IMR-90 (cell line): ENCODE measurements around the gene VPS13C. TPM values are rescaled to one million over a fixed set of nuclear protein-coding genes. Genes with fewer than 3 reads are reported as not detected.

Source experiments
- ATAC-seq: fragments of 200-7000 bp; cut with Tn5 transposase; 2 replicates; pipeline ENCODE4 v1.9.1; 2020; ENCODE audit warnings: low read depth, mild to moderate bottlenecking, moderate library complexity
- BruUV-seq: library from RNA; stranded (reverse); fragments of 400-500 nt; replicated peaks from 2 replicates; lab custom pipeline; 2021; lab: Mats Ljungman, UMichigan
- CTCF ChIA-PET: fragments of 300-600 bp; formaldehyde crosslinking; extraction: SDS; loops from one replicate; lab custom pipeline; 2021; ENCODE audit warnings: antibody characterized with exemption; lab: Yijun Ruan, JAX
- POLR2A ChIA-PET: fragments of 300-600 bp; sonication (Branson Sonifier 250); formaldehyde crosslinking; loops from one replicate; lab custom pipeline; 2022; ENCODE audit warnings: antibody characterized with exemption; ENCODE audit not compliant: unreplicated experiment; lab: Charles Lee
- DNase-seq: peaks from one replicate; pipeline ENCODE4 v3.0.0; 2013
- H2AFZ ChIP-seq: replicated peaks from 2 replicates; pipeline ENCODE3; 2013; ENCODE audit warnings: low read length, mild to moderate bottlenecking; ENCODE audit not compliant: poor library complexity
- H2AK5ac ChIP-seq: 2 replicates; pipeline ENCODE4 v1.6.1; 2013; ENCODE audit warnings: low read depth, low read length, inconsistent platforms
- H2AK9ac ChIP-seq: replicated peaks from 2 replicates; pipeline ENCODE3; 2013; ENCODE audit warnings: mild to moderate bottlenecking, low read depth, low read length, moderate library complexity; ENCODE audit not compliant: poor library complexity
- H2BK120ac ChIP-seq: 2 replicates; pipeline ENCODE4 v1.6.1; 2013; ENCODE audit warnings: low read depth, low read length, inconsistent platforms
- H2BK15ac ChIP-seq: 3 replicates; pipeline ENCODE4 v1.6.1; 2013; ENCODE audit warnings: low read depth, low read length, inconsistent platforms
- H2BK20ac ChIP-seq: 2 replicates; pipeline ENCODE4 v1.6.1; 2013; ENCODE audit warnings: low read depth, mild to moderate bottlenecking, inconsistent platforms, low read length, moderate library complexity
- H2BK5ac ChIP-seq: 2 replicates; pipeline ENCODE4 v1.6.1; 2013; ENCODE audit warnings: mild to moderate bottlenecking, low read depth, low read length, inconsistent platforms; ENCODE audit not compliant: poor library complexity, severe bottlenecking
- H3K14ac ChIP-seq: replicated peaks from 2 replicates; pipeline ENCODE4 v1.6.1; 2013; ENCODE audit warnings: low read depth, low read length, inconsistent platforms
- H3K18ac ChIP-seq: 2 replicates; pipeline ENCODE4 v1.6.1; 2013; ENCODE audit warnings: low read depth, low read length, control low read depth
- H3K23ac ChIP-seq: 2 replicates; pipeline ENCODE4 v1.6.1; 2013; ENCODE audit warnings: low read depth, low read length, inconsistent platforms
- H3K27ac ChIP-seq: 2 replicates; pipeline ENCODE4 v1.5.1; 2013; ENCODE audit warnings: mild to moderate bottlenecking, control low read depth, low read length; ENCODE audit not compliant: insufficient read depth
- H3K27me3 ChIP-seq: 2 replicates; pipeline ENCODE4 v1.6.1; 2013; ENCODE audit warnings: low read length; ENCODE audit not compliant: control insufficient read depth, insufficient read depth
- H3K36me3 ChIP-seq: 2 replicates; pipeline ENCODE4 v1.6.1; 2013; ENCODE audit warnings: low read length, mixed read lengths; ENCODE audit not compliant: control insufficient read depth, insufficient read depth
- H3K4ac ChIP-seq: 2 replicates; pipeline ENCODE4 v1.6.1; 2013; ENCODE audit warnings: low read depth, low read length, inconsistent platforms
- H3K4me1 ChIP-seq: 2 replicates; pipeline ENCODE4 v1.6.1; 2013; ENCODE audit warnings: low read length, mixed read lengths; ENCODE audit not compliant: control insufficient read depth, insufficient read depth
- H3K4me2 ChIP-seq: 2 replicates; pipeline ENCODE4 v1.6.1; 2013; ENCODE audit warnings: low read depth, mild to moderate bottlenecking, control low read depth, low read length, moderate library complexity
- H3K4me3 ChIP-seq: 2 replicates; pipeline ENCODE4 v1.5.1; 2013; ENCODE audit warnings: low read depth, mild to moderate bottlenecking, control low read depth, low read length, moderate library complexity; ENCODE audit not compliant: insufficient read depth
- H3K56ac ChIP-seq: 2 replicates; pipeline ENCODE4 v1.6.1; 2013; ENCODE audit warnings: low read length, inconsistent platforms; ENCODE audit not compliant: insufficient read depth; ENCODE audit errors: extremely low read depth
- H3K79me1 ChIP-seq, 2 experiments: 2 replicates each; pipeline ENCODE4 v1.6.1; 2013; ENCODE audit warnings: low read length in 2 of 2, inconsistent platforms in 1 of 2, low read depth in 1 of 2
- H3K9ac ChIP-seq: 2 replicates; pipeline ENCODE4 v1.6.1; 2013; ENCODE audit warnings: low read depth, low read length, control low read depth
- H3K9me1 ChIP-seq: 2 replicates; pipeline ENCODE4 v1.6.1; 2013; ENCODE audit warnings: low read length, inconsistent platforms; ENCODE audit not compliant: insufficient read depth
- H3K9me3 ChIP-seq: 2 replicates; pipeline ENCODE4 v1.6.1; 2013; ENCODE audit warnings: low read length; ENCODE audit not compliant: control insufficient read depth, insufficient read depth
- H4K20me1 ChIP-seq: 2 replicates; pipeline ENCODE4 v1.6.1; 2013; ENCODE audit warnings: low read length, inconsistent platforms; ENCODE audit not compliant: insufficient read depth
- H4K5ac ChIP-seq: 2 replicates; pipeline ENCODE4 v1.6.1; 2013; ENCODE audit warnings: mild to moderate bottlenecking, low read depth, low read length, control low read depth
- H4K8ac ChIP-seq, 2 experiments: 2 replicates each; pipeline ENCODE4 v1.6.1; 2013; ENCODE audit warnings: low read depth in 2 of 2, low read length in 2 of 2, control low read depth in 1 of 2, inconsistent platforms in 1 of 2
- H4K91ac ChIP-seq: 2 replicates; pipeline ENCODE4 v1.6.1; 2013; ENCODE audit warnings: low read depth, low read length, inconsistent platforms; ENCODE audit not compliant: insufficient read depth
- BHLHE40 ChIP-seq: fragments of 150-350 bp; IDR thresholded peaks from 2 replicates; pipeline ENCODE4 v1.6.1; 2016; ENCODE audit warnings: mild to moderate bottlenecking, low read depth, low read length
- CEBPB ChIP-seq: IDR thresholded peaks from 2 replicates; pipeline ENCODE4 v1.6.1; 2012; ENCODE audit warnings: low read depth, low read length, improper control_type of control experiment
- CHD1 ChIP-seq: IDR thresholded peaks from 2 replicates; pipeline ENCODE4 v1.6.1; 2012; ENCODE audit warnings: low read depth, low read length, improper control_type of control experiment
- FOS ChIP-seq: fragments of 150-350 bp; IDR thresholded peaks from 2 replicates; pipeline ENCODE4 v1.6.1; 2016; ENCODE audit warnings: low read depth, low read length
- MAFK ChIP-seq: IDR thresholded peaks from 2 replicates; pipeline ENCODE4 v1.6.1; 2012; ENCODE audit warnings: low read depth, low read length, improper control_type of control experiment
- MAZ ChIP-seq: IDR thresholded peaks from 2 replicates; pipeline ENCODE4 v1.6.1; 2012; ENCODE audit warnings: low read depth, mild to moderate bottlenecking, low read length, improper control_type of control experiment, moderate library complexity, borderline replicate concordance
- MXI1 ChIP-seq: IDR thresholded peaks from 2 replicates; pipeline ENCODE4 v1.6.1; 2012; ENCODE audit warnings: low read depth, mild to moderate bottlenecking, low read length, moderate library complexity, borderline replicate concordance
- NFE2L2 ChIP-seq: fragments of 150-350 bp; IDR thresholded peaks from 2 replicates; pipeline ENCODE4 v1.6.1; 2016; ENCODE audit warnings: low read depth, mild to moderate bottlenecking, low read length
- POLR2A ChIP-seq: IDR thresholded peaks from 2 replicates; pipeline ENCODE4 v1.6.1; 2012; ENCODE audit warnings: mild to moderate bottlenecking, low read depth, low read length
- RAD21 ChIP-seq: IDR thresholded peaks from 2 replicates; pipeline ENCODE4 v1.6.1; 2012; ENCODE audit warnings: low read length, improper control_type of control experiment
- RCOR1 ChIP-seq: IDR thresholded peaks from 2 replicates; pipeline ENCODE4 v1.6.1; 2012; ENCODE audit warnings: mild to moderate bottlenecking, low read length, improper control_type of control experiment; ENCODE audit not compliant: insufficient replicate concordance
- RFX5 ChIP-seq: IDR thresholded peaks from 2 replicates; pipeline ENCODE4 v1.8.0; 2012; ENCODE audit warnings: low read depth, mild to moderate bottlenecking, low read length, moderate library complexity
- SMC3 ChIP-seq: fragments of 150-350 bp; IDR thresholded peaks from 2 replicates; pipeline ENCODE4 v1.6.1; 2016; ENCODE audit warnings: low read depth, mild to moderate bottlenecking, antibody characterized with exemption, low read length, moderate library complexity
- WGBS, 2 experiments: methylation state at CpG; one replicate each; pipeline versions ENCODE4 v1.1.5 to v1.1.7; 2013; ENCODE audit warnings: missing lambda C conversion rate in 2 of 2; ENCODE audit not compliant: insufficient read length in 1 of 2; ENCODE audit errors: extremely low coverage in 2 of 2; 5-methylcytosine and 5-hydroxymethylcytosine counted together
- dilution Hi-C: fragments of 300-500 bp; cut with HindIII; formaldehyde crosslinking; loops from one replicate; pipeline ENCODE4 v1.14.3; 2018; ENCODE audit warnings: low sequenced_read_pairs; ENCODE audit not compliant: unreplicated experiment
- in situ Hi-C: fragments of 300-500 bp; cut with MboI; formaldehyde crosslinking; loops from 3 replicates; pipeline ENCODE4 v1.14.3; 2019; ENCODE audit warnings: low sequenced_read_pairs, inconsistent platforms, mixed read lengths
- intact Hi-C: fragments of 100-400 bp; cut with micrococcal nuclease; formaldehyde crosslinking; loops from 2 replicates; pipeline ENCODE4 v1.10.0; 2022
- polyA plus RNA-seq, 3 experiments: library from polyadenylated mRNA; depleted of rRNA; stranded (reverse); fragments of >200 nt; gene quantifications; 2 replicates each; pipeline ENCODE4 v1.2.3, GENCODE V29; 2012; ENCODE audit warnings: low replicate concordance in 1 of 3
- total RNA-seq: library from RNA; depleted of rRNA; stranded (reverse); fragments of >200 nt; gene quantifications from 2 replicates; pipeline ENCODE4 v1.2.3, GENCODE V29; 2012
- TF ChIP-seq, protein P1 (sequence below): fragments of 150-350 bp; IDR thresholded peaks from 2 replicates; pipeline ENCODE4 v1.6.1; 2017; ENCODE audit warnings: mild to moderate bottlenecking, antibody characterized with exemption, low read length, low read depth
- TF ChIP-seq, protein P2 (sequence below): fragments of 150-350 bp; IDR thresholded peaks from 2 replicates; pipeline ENCODE4 v1.6.1; 2016; ENCODE audit warnings: low read depth, mild to moderate bottlenecking, low read length, moderate library complexity, borderline replicate concordance
- TF ChIP-seq, protein P3 (sequence below): conservative IDR thresholded peaks from 2 replicates; pipeline ENCODE4 v1.5.1; 2012; ENCODE audit warnings: mild to moderate bottlenecking, low read depth, low read length, improper control_type of control experiment

The VPS13C gene
- total and polyA plus RNA-seq, 2 of the 4 experiments (the other 2 are of a cell fraction), result 8.1 to 32.8 TPM

DNA sequence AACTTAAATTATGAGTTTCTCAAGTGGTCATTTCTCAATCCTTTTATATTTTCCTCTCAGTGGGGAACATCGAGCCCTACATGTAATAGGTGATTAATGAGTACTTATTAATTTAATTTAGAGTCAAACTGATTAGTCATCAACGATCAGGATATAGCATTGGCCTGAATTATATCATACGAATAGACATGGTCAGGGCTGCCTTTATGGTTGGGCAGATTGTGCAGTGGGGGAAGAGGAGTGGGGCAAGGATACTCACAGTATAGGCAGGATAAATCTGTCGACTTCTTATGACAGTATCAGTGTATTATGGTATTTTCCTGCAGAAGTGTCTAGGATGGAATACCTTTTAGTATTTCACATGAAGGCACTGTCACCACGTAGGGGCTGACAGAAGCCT lies 33.6 kb upstream of the VPS13C start:
- POLR2A ChIA-PET, result interaction anchor here (0.6 kb wide), 1 partner anchor 128 kb away, joined by 3 read pairs; no protein-coding TSS in a partner anchor
- WGBS, 2 experiments, result no CpG with 5 or more reads among the region's 5 CpGs

More for the DNA sequence above, 33.6 kb upstream of the VPS13C start:
- Histone ChIP-seq H4K91ac (no peak overlapping the region), H3K9me3 (no peaks in the 10 kb centered on the region), H2BK15ac (no peak overlapping the region), H3K4ac (no peak overlapping the region), H3K9ac (no peak overlapping the region), H2BK20ac (no peak overlapping the region), H3K14ac (no peak overlapping the region), H3K4me2 (no peak overlapping the region), H3K27ac (no peak overlapping the region), H2AK5ac (no peak overlapping the region), H3K9me1 (no peaks in the 10 kb centered on the region), H3K4me1 (no peaks in the 10 kb centered on the region), H2BK120ac (no peak overlapping the region), H4K5ac (no peak overlapping the region), H3K56ac (no peak overlapping the region), H3K23ac (no peak overlapping the region), H4K20me1 (no peaks in the 10 kb centered on the region), H3K79me1 (no peaks in the 10 kb centered on the region), H3K4me3 (no peak overlapping the region), H3K18ac (no peak overlapping the region), H4K8ac (no peak overlapping the region), H2BK5ac (no peak overlapping the region), H3K36me3 (no peaks in the 10 kb centered on the region), H2AK9ac (no peak overlapping the region), H2AFZ (no peak overlapping the region), H3K27me3 (peaks cover 5% of the 10 kb centered on the region; the same call in 1 of the 2 replicates)
- no peak for ATAC-seq
- no TSS peak for BruUV-seq
- no peak for TF ChIP-seq RCOR1
- no peak for TF ChIP-seq CEBPB
- no peak for TF ChIP-seq NFE2L2
- TF ChIP-seq, protein P1, sequence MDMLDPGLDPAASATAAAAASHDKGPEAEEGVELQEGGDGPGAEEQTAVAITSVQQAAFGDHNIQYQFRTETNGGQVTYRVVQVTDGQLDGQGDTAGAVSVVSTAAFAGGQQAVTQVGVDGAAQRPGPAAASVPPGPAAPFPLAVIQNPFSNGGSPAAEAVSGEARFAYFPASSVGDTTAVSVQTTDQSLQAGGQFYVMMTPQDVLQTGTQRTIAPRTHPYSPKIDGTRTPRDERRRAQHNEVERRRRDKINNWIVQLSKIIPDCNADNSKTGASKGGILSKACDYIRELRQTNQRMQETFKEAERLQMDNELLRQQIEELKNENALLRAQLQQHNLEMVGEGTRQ, result no peak
- TF ChIP-seq BHLHE40, result no peak
- TF ChIP-seq CHD1, result no peak
- TF ChIP-seq SMC3, result no peak
- no peak for TF ChIP-seq RAD21
- TF ChIP-seq FOS, result no peak
- TF ChIP-seq POLR2A, result no peak
- TF ChIP-seq RFX5, result no peak
- TF ChIP-seq, protein P2, sequence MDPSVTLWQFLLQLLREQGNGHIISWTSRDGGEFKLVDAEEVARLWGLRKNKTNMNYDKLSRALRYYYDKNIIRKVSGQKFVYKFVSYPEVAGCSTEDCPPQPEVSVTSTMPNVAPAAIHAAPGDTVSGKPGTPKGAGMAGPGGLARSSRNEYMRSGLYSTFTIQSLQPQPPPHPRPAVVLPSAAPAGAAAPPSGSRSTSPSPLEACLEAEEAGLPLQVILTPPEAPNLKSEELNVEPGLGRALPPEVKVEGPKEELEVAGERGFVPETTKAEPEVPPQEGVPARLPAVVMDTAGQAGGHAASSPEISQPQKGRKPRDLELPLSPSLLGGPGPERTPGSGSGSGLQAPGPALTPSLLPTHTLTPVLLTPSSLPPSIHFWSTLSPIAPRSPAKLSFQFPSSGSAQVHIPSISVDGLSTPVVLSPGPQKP, result no peak
- no peak for TF ChIP-seq MAFK
- TF ChIP-seq MAZ, result no peak
- TF ChIP-seq, protein P3, sequence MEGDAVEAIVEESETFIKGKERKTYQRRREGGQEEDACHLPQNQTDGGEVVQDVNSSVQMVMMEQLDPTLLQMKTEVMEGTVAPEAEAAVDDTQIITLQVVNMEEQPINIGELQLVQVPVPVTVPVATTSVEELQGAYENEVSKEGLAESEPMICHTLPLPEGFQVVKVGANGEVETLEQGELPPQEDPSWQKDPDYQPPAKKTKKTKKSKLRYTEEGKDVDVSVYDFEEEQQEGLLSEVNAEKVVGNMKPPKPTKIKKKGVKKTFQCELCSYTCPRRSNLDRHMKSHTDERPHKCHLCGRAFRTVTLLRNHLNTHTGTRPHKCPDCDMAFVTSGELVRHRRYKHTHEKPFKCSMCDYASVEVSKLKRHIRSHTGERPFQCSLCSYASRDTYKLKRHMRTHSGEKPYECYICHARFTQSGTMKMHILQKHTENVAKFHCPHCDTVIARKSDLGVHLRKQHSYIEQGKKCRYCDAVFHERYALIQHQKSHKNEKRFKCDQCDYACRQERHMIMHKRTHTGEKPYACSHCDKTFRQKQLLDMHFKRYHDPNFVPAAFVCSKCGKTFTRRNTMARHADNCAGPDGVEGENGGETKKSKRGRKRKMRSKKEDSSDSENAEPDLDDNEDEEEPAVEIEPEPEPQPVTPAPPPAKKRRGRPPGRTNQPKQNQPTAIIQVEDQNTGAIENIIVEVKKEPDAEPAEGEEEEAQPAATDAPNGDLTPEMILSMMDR, result no peak
- TF ChIP-seq MXI1, result no peak
- in situ Hi-C loops, result no loop called here
- dilution Hi-C loops, result no loop called here
- intact Hi-C loops, result no loop called here
- CTCF ChIA-PET, result no interaction called here
- no peak for DNase-seq
